Stomach (tissue), 4 donors: ENCODE measurements around the gene LURAP1L.

Experiments used
- CTCF ChIP-seq, 7 experiments: fragments of 450-650 bp in 4 of 7; fragments of 200-600 bp in 3 of 7; sonication (generic) in 3 of 7; IDR thresholded peaks; one replicate each; pipeline ENCODE4 v1.5.1; 2016 to 2019; ENCODE audit warnings: antibody characterized with exemption in 7 of 7, control low read depth in 2 of 7, mild to moderate bottlenecking in 1 of 7
- EP300 ChIP-seq: sonication (generic); formaldehyde crosslinking; IDR thresholded peaks from one replicate; pipeline ENCODE4 v1.6.1; 2017; ENCODE audit warnings: antibody characterized with exemption
- POLR2A ChIP-seq, 4 donors: fragments of 450-650 bp; IDR thresholded peaks; one replicate each; pipeline ENCODE4 v1.6.1; 2016; ENCODE audit warnings: antibody characterized with exemption in 4 of 4, control low read depth in 2 of 4, mild to moderate bottlenecking in 1 of 4, moderate library complexity in 1 of 4
- POLR2AphosphoS5 ChIP-seq, 3 donors: sonication (generic); formaldehyde crosslinking; IDR thresholded peaks; one replicate each; pipeline ENCODE4 v1.6.1; 2016; ENCODE audit warnings: antibody characterized with exemption in 3 of 3

- TF ChIP-seq POLR2A (IDR thresholded peaks at IDR 0.05) = no peak
- TF ChIP-seq CTCF (IDR thresholded peaks at IDR 0.05) = no peak
- no peak for TF ChIP-seq EP300
- no peak for TF ChIP-seq POLR2AphosphoS5 (IDR thresholded peaks at IDR 0.05)
Observed at GRCh38 chr9:12766357-12766756, 8.5 kb upstream of the LURAP1L start.
